SU-DHL-6 (cell line): Measurements from ENCODE around the gene SCIN.

Experiments used
- H2AFZ ChIP-seq: fragments of 200-600 bp; sonication (generic); 2 replicates; pipeline ENCODE4 v1.6.1; 2014; ENCODE audit warnings: low read depth, mild to moderate bottlenecking, moderate library complexity, mixed read lengths, antibody characterized with exemption, low read length; ENCODE audit not compliant: severe bottlenecking
- H3F3A ChIP-seq: fragments of 200-600 bp; shearing (Covaris generic); 2 replicates; pipeline ENCODE4 v1.6.0; 2016; ENCODE audit warnings: antibody characterized with exemption, mild to moderate bottlenecking; ENCODE audit not compliant: insufficient read depth
- H3K27ac ChIP-seq: fragments of 200-600 bp; sonication (generic); 2 replicates; pipeline ENCODE4 v1.5.1; 2016; ENCODE audit warnings: low read depth, mild to moderate bottlenecking, low read length, moderate library complexity, mixed read lengths
- H3K27me3 ChIP-seq: fragments of 200-600 bp; sonication (generic), shearing (Covaris generic); 2 replicates; pipeline ENCODE4 v1.6.0; 2014; ENCODE audit warnings: mild to moderate bottlenecking, low read length
- H3K36me3 ChIP-seq: fragments of 200-600 bp; sonication (generic); 2 replicates; pipeline ENCODE4 v1.6.1; 2014; ENCODE audit warnings: mild to moderate bottlenecking, low read length, mixed read lengths
- H3K4me2 ChIP-seq: fragments of 300-600, 200-600 bp; shearing (Covaris generic), sonication (generic); 2 replicates; pipeline ENCODE4 v1.6.0; 2014; ENCODE audit warnings: low read length, low read depth, mild to moderate bottlenecking; ENCODE audit not compliant: poor library complexity, severe bottlenecking
- H3K4me3 ChIP-seq: fragments of 200-600 bp; sonication (generic); 2 replicates; pipeline ENCODE4 v1.5.1; 2014; ENCODE audit warnings: antibody characterized with exemption, low read length, mild to moderate bottlenecking, mixed read lengths; ENCODE audit not compliant: insufficient read depth, poor library complexity, severe bottlenecking
- H3K79me2 ChIP-seq: fragments of 200-600 bp; sonication (generic); 2 replicates; pipeline ENCODE4 v1.6.1; 2014; ENCODE audit warnings: mild to moderate bottlenecking, low read length, moderate library complexity; ENCODE audit not compliant: insufficient read depth
- H3K9ac ChIP-seq: fragments of 200-600 bp; sonication (generic); 2 replicates; pipeline ENCODE4 v1.7.0; 2014; ENCODE audit warnings: mild to moderate bottlenecking, low read length
- H3K9me2 ChIP-seq: fragments of 200-600 bp; sonication (generic); replicated peaks from 2 replicates; pipeline ENCODE4 v1.6.1; 2014; ENCODE audit warnings: low read length; ENCODE audit not compliant: insufficient read depth
- H3K9me3 ChIP-seq: fragments of 200-600 bp; sonication (generic); 2 replicates; pipeline ENCODE4 v1.6.1; 2014; ENCODE audit warnings: low read length, mixed read lengths; ENCODE audit not compliant: insufficient read depth
- H4K20me1 ChIP-seq: fragments of 200-600 bp; sonication (generic); 2 replicates; pipeline ENCODE4 v1.6.1; 2014; ENCODE audit warnings: low read depth, mild to moderate bottlenecking, antibody characterized with exemption, low read length, moderate library complexity, mixed read lengths
- CTCF ChIP-seq: fragments of 200-600 bp; sonication (generic); IDR thresholded peaks from one replicate; pipeline ENCODE4 v1.5.1; 2017; ENCODE audit warnings: antibody characterized with exemption, mild to moderate bottlenecking, low read length, moderate library complexity; ENCODE audit not compliant: insufficient read depth, poor library complexity, severe bottlenecking
- EZH2phosphoT487 ChIP-seq: fragments of 200-600 bp; sonication (generic), shearing (Covaris generic); conservative IDR thresholded peaks from 2 replicates; pipeline ENCODE4 v1.6.1; 2018; ENCODE audit warnings: mild to moderate bottlenecking, antibody characterized with exemption, low read length, moderate library complexity, mixed read lengths

The SCIN gene

GRCh38 chr7:12590559-12590958 is 20.0 kb downstream of the SCIN start:
- Histone ChIP-seq H4K20me1 (no peaks in the 10 kb centered on the region), H3K79me2 (no peaks in the 10 kb centered on the region), H3K4me2 (no peak overlapping the region), H2AFZ (no peak overlapping the region), H3K9ac (no peak overlapping the region), H3K27ac (no peak overlapping the region), H3K27me3 (no peaks in the 10 kb centered on the region), H3K9me2 (no peaks in the 10 kb centered on the region), H3K9me3 (no peaks in the 10 kb centered on the region), H3K4me3 (no peak overlapping the region), H3K36me3 (no peaks in the 10 kb centered on the region), H3F3A (no peaks in the 10 kb centered on the region)
- TF ChIP-seq CTCF = no peak
- no peak for TF ChIP-seq EZH2phosphoT487

GRCh38 chr7:12594122-12594897 is 23.8 kb downstream of the SCIN start:
- H3K9me2 ChIP-seq = no peaks in the 10 kb centered on the region
- no peak for TF ChIP-seq CTCF
- TF ChIP-seq EZH2phosphoT487 = no peak
- no peaks in the 10 kb centered on the region for H4K20me1 ChIP-seq
- H3K9me3 ChIP-seq = no peaks in the 10 kb centered on the region
- no peak overlapping the region for H2AFZ ChIP-seq
- H3K9ac ChIP-seq = no peak overlapping the region
- H3K27me3 ChIP-seq = no peaks in the 10 kb centered on the region
- H3K36me3 ChIP-seq = no peaks in the 10 kb centered on the region
- no peak overlapping the region for H3K4me3 ChIP-seq
- no peak overlapping the region for H3K4me2 ChIP-seq
- no peak overlapping the region for H3K27ac ChIP-seq
- H3K79me2 ChIP-seq = no peaks in the 10 kb centered on the region
- no peaks in the 10 kb centered on the region for H3F3A ChIP-seq

GRCh38 chr7:12595148-12595547 is 24.6 kb downstream of the SCIN start:
- H3K4me2 ChIP-seq = no peak overlapping the region
- H3F3A ChIP-seq = no peaks in the 10 kb centered on the region
- no peaks in the 10 kb centered on the region for H3K79me2 ChIP-seq
- TF ChIP-seq CTCF (no peak), EZH2phosphoT487 (no peak)
- H3K27me3 ChIP-seq = no peaks in the 10 kb centered on the region
- no peaks in the 10 kb centered on the region for H3K9me2 ChIP-seq
- H3K9me3 ChIP-seq = no peaks in the 10 kb centered on the region
- H3K36me3 ChIP-seq = no peaks in the 10 kb centered on the region
- no peak overlapping the region for H3K27ac ChIP-seq
- no peaks in the 10 kb centered on the region for H4K20me1 ChIP-seq
- no peak overlapping the region for H3K4me3 ChIP-seq
- no peak overlapping the region for H3K9ac ChIP-seq
- H2AFZ ChIP-seq = no peak overlapping the region
